GM12878 (cell line): Measurements from ENCODE around the gene SPPL3. TPM values are rescaled to one million over a fixed set of nuclear protein-coding genes. Genes with fewer than 3 reads are reported as not detected.

Experiments used
- ATAC-seq: fragments of 200-7000 bp; cut with Tn5 transposase; 3 replicates; pipeline ENCODE4 v1.9.1; 2020; ENCODE audit warnings: mild to moderate bottlenecking, moderate library complexity
- BruUV-seq: library from RNA; stranded (reverse); fragments of 400-500 nt; replicated peaks from 2 replicates; lab custom pipeline; 2021; lab: Mats Ljungman, UMichigan
- CTCF ChIA-PET: fragments of 300-600 bp; sonication (Branson Sonifier 250); formaldehyde crosslinking; extraction: SDS; loops from one replicate; lab custom pipeline; 2021; ENCODE audit warnings: inconsistent platforms; lab: Yijun Ruan, JAX
- POLR2A ChIA-PET: fragments of 350-600 bp; formaldehyde crosslinking; extraction: SDS; loops from one replicate; lab custom pipeline; 2021; ENCODE audit warnings: inconsistent platforms; lab: Charles Lee
- RAD21 ChIA-PET: fragments of 300-600 bp; sonication (Branson Sonifier 250); formaldehyde crosslinking; loops from one replicate; lab custom pipeline; 2023; ENCODE audit warnings: antibody characterized with exemption; ENCODE audit not compliant: unreplicated experiment; lab: Charles Lee
- SMC1A ChIA-PET: fragments of 300-600 bp; sonication (Branson Sonifier 250); formaldehyde crosslinking; loops from one replicate; lab custom pipeline; 2023; ENCODE audit not compliant: unreplicated experiment, uncharacterized antibody; lab: Charles Lee
- DNase-seq: peaks from one replicate; pipeline ENCODE4 v3.0.0-alpha.2; 2011; ENCODE audit warnings: low read depth, low spot score
- FAIRE-seq: peaks from 3 replicates; lab custom pipeline; 2011; peaks lifted over from hg19 to GRCh38; lab: Jason Lieb, UNC
- H2AFZ ChIP-seq: 2 replicates; pipeline ENCODE4 v1.6.0; 2011; ENCODE audit warnings: low read depth, low read length, control low read depth; ENCODE audit not compliant: control insufficient read depth
- H3K27ac ChIP-seq: 2 replicates; pipeline ENCODE4 v1.5.1; 2011; ENCODE audit warnings: control low read depth; ENCODE audit not compliant: control insufficient read depth, insufficient read depth
- H3K27me3 ChIP-seq, 2 experiments: replicated peaks in 1 of 2; 2 replicates each; pipeline versions ENCODE4 v1.6.0 to v1.6.1; 2011; ENCODE audit warnings: low read length in 1 of 2; ENCODE audit not compliant: control insufficient read depth in 2 of 2, insufficient read depth in 2 of 2
- H3K36me3 ChIP-seq, 2 experiments: 2 replicates each; pipeline ENCODE4 v1.5.1; 2011; ENCODE audit warnings: low read length in 1 of 2; ENCODE audit not compliant: control insufficient read depth in 2 of 2, insufficient read depth in 2 of 2
- H3K4me1 ChIP-seq: 2 replicates; pipeline ENCODE4 v1.6.1; 2011; ENCODE audit warnings: mild to moderate bottlenecking, low read length, moderate library complexity, mixed read lengths; ENCODE audit not compliant: control insufficient read depth, insufficient read depth
- H3K4me2 ChIP-seq: 2 replicates; pipeline ENCODE4 v1.6.0; 2011; ENCODE audit warnings: control low read depth; ENCODE audit not compliant: control insufficient read depth, insufficient read depth
- H3K4me3 ChIP-seq: fragments of 200-600 bp; sonication (generic); 2 replicates; pipeline ENCODE4 v1.5.1; 2016
- H3K79me2 ChIP-seq: 2 replicates; pipeline ENCODE4 v1.6.0; 2011; ENCODE audit warnings: low read length; ENCODE audit not compliant: control insufficient read depth, insufficient read depth
- H3K9ac ChIP-seq: 2 replicates; pipeline ENCODE4 v1.8.0; 2011; ENCODE audit warnings: low read length, control low read depth, mixed read lengths; ENCODE audit not compliant: control insufficient read depth, insufficient read depth
- H3K9me3 ChIP-seq: replicated peaks from 3 replicates; pipeline ENCODE4 v1.5.1; 2011; ENCODE audit warnings: mild to moderate bottlenecking, low read length; ENCODE audit not compliant: control insufficient read depth, insufficient read depth
- H4K20me1 ChIP-seq: 2 replicates; pipeline ENCODE4 v1.6.0; 2011; ENCODE audit not compliant: control insufficient read depth, insufficient read depth
- DPF2 ChIP-seq: fragments of 450-650 bp; IDR thresholded peaks from 2 replicates; pipeline ENCODE4 v1.6.1; 2017; ENCODE audit warnings: mild to moderate bottlenecking
- ETV6 ChIP-seq, 2 experiments: fragments of 450-650 bp in 1 of 2; IDR thresholded peaks in 1 of 2; conservative IDR thresholded peaks in 1 of 2; 2 replicates each; pipeline ENCODE4 v1.6.1; 2014; ENCODE audit warnings: antibody characterized with exemption in 1 of 2, borderline replicate concordance in 1 of 2, low read depth in 1 of 2, mild to moderate bottlenecking in 1 of 2, moderate library complexity in 1 of 2
- HCFC1 ChIP-seq: fragments of 150-350 bp; IDR thresholded peaks from 2 replicates; pipeline ENCODE4 v1.6.1; 2014; ENCODE audit warnings: low read length
- PAX5 ChIP-seq: IDR thresholded peaks from 2 replicates; pipeline ENCODE4 v1.6.1; 2011; ENCODE audit warnings: low read depth, low read length, borderline replicate concordance
- POLR2AphosphoS2 ChIP-seq: IDR thresholded peaks from 2 replicates; pipeline ENCODE4 v1.6.1; 2011; ENCODE audit warnings: low read depth, mild to moderate bottlenecking, low read length, improper control_type of control experiment, moderate library complexity
- STAT3 ChIP-seq: IDR thresholded peaks from 2 replicates; pipeline ENCODE4 v1.6.1; 2011; ENCODE audit warnings: low read depth, low read length, improper control_type of control experiment
- WGBS: methylation state at CpG from one replicate; pipeline ENCODE4 v1.1.6; 2016; ENCODE audit warnings: low lambda C conversion rate; ENCODE audit not compliant: insufficient replicate concordance, insufficient coverage; ENCODE audit errors: missing lambda C conversion rate; 5-methylcytosine and 5-hydroxymethylcytosine counted together
- in situ Hi-C: fragments of 300-500 bp; cut with MboI; formaldehyde crosslinking; loops from 9 replicates; pipeline ENCODE4 v1.14.3; 2018; ENCODE audit warnings: mixed read lengths
- intact Hi-C: fragments of 100-400 bp; cut with micrococcal nuclease; formaldehyde crosslinking; loops from one replicate; pipeline ENCODE4 v1.14.2; 2022; ENCODE audit not compliant: unreplicated experiment
- polyA plus RNA-seq, 11 experiments: library from polyadenylated mRNA; depleted of rRNA in 4 of 11; unstranded in 6 of 11; stranded (reverse) in 5 of 11; fragments of >200 nt; fragmentation: Nextera tagmentation in 4 of 11; fragmentation: Illumina TruSeq in 1 of 11; extraction: Ambion mirVana in 4 of 11; extraction: Trizol in 1 of 11; gene quantifications; 1 replicate in 1 of 11; 2 replicates in 10 of 11; pipeline versions ENCODE4 v1.2.1 to v1.2.3, GENCODE V29; 2011 to 2016; ENCODE audit warnings: inconsistent platforms in 2 of 11, missing spikeins in 2 of 11, low read depth in 1 of 11
- total RNA-seq, 4 experiments: library from RNA; depleted of rRNA in 3 of 4; stranded (reverse); fragments of >200 nt in 3 of 4; fragmentation: Illumina TruSeq in 1 of 4; extraction: Trizol in 1 of 4; gene quantifications; 2 replicates each; pipeline versions ENCODE4 v1.2.1 to v1.2.3, GENCODE V29; 2013 to 2021

The SPPL3 gene
- total and polyA plus RNA-seq, 10 of the 15 experiments (the other 5 are each of a cell fraction or from before 2014, with no cell fraction given) = 4.3 to 45.5 (median 11.7) TPM

- CTCF ChIA-PET = interaction anchor here (0.6 to 1.5 kb wide), 8 partner anchors 52 to 1477 kb away, joined by 3 to 10 read pairs (median 4); partner anchors contain the start of gene POP5
- RAD21 ChIA-PET = interaction anchor here (0.6 to 1.5 kb wide), 6 partner anchors 15 to 335 kb away, joined by 3 to 7 read pairs (median 4); partner anchors contain the start of genes POP5 and UNC119B
- Histone ChIP-seq H3K4me1 (peaks cover 22% of the 10 kb centered on the region), H3K9ac (peak overlapping the region; percentile 28; the same call in 1 of the 2 replicates), H3K27me3 (no peaks in the 10 kb centered on the region), H3K4me3 (peak overlapping the region; percentile 59), H3K9me3 (no peaks in the 10 kb centered on the region)
- ATAC-seq (no peak), FAIRE-seq (no peak)
- intact Hi-C loops = no loop called here
- SMC1A ChIA-PET = interaction anchor here (0.6 to 1.4 kb wide), 7 partner anchors 21 to 247 kb away, joined by 3 to 8 read pairs (median 3); partner anchors contain the start of gene POP5
- BruUV-seq = no TSS peak
- TF ChIP-seq ETV6 (conservative IDR thresholded peaks at IDR 0.05 in 1 of 2, IDR thresholded peaks at IDR 0.05 in 1 of 2; ENCODE audit: borderline replicate concordance in 1 of 2, low read depth in 1 of 2) = no peak
- TF ChIP-seq POLR2AphosphoS2 = no peak
- TF ChIP-seq STAT3 = no peak
- TF ChIP-seq HCFC1 = no peak
- no peak for TF ChIP-seq DPF2
- no peak for TF ChIP-seq PAX5
- TF ChIP-seq, all 136 proteins: peak for 0
- Histone ChIP-seq H3K79me2 (no peaks in the 10 kb centered on the region; the same call in 1 of the 2 replicates), H3K36me3 (peaks cover 4 to 6% of the 10 kb centered on the region in 2 experiments), H3K4me2 (peak overlapping the region; percentile 53), H4K20me1 (no peaks in the 10 kb centered on the region), H2AFZ (peak overlapping the region; percentile 88), H3K27ac (no peak overlapping the region)
- DNase-seq = no peak
- in situ Hi-C loops = no loop called here
- POLR2A ChIA-PET = interaction anchor here (0.5 kb wide), 2 partner anchors 17 to 22 kb away, joined by 3 to 4 read pairs; no protein-coding TSS in a partner anchor
- 35% methylated on average over 14 of the region's 14 CpGs for WGBS
Observed at GRCh38 chr12:120725151-120725658, 179.0 kb downstream of the SPPL3 start.
